Psoas muscle (tissue), 8 donors: Measurements from ENCODE around the gene PHF20. TPM values are rescaled to one million over a fixed set of nuclear protein-coding genes. Genes with fewer than 3 reads are reported as not detected.
"Not testable (repeated sequence)": the region's sequence is repeated elsewhere in the genome, so short reads cannot be mapped to it uniquely, and the experiment has no call there.

Experiments used
- ATAC-seq, 4 donors: fragments of 200-7000 bp; cut with Tn5 transposase; one replicate each; pipeline ENCODE4 v1.9.1; 2020; ENCODE audit warnings: moderate library complexity in 3 of 4, mild to moderate bottlenecking in 2 of 4
- DNase-seq, 2 donors: peaks; one replicate each; pipeline ENCODE4 v3.0.0-alpha.2; 2020
- H3K27ac ChIP-seq: fragments of 200-600 bp; one replicate; pipeline ENCODE4 v1.8.0; 2022
- H3K27me3 ChIP-seq, 3 donors: fragments of 200-600 bp in 1 of 3; one replicate each; pipeline versions ENCODE4 v1.6.1 to v1.8.0; 2013 to 2022; ENCODE audit warnings: low read length in 2 of 3, mild to moderate bottlenecking in 2 of 3, moderate library complexity in 1 of 3; ENCODE audit not compliant: insufficient read depth in 3 of 3
- H3K36me3 ChIP-seq, 2 donors: fragments of 200-600 bp in 1 of 2; one replicate each; pipeline versions ENCODE4 v1.6.1 to v1.8.0; 2013 to 2022; ENCODE audit warnings: low read depth in 1 of 2, mild to moderate bottlenecking in 1 of 2, moderate library complexity in 1 of 2; ENCODE audit not compliant: insufficient read depth in 1 of 2
- H3K4me1 ChIP-seq: fragments of 200-600 bp; one replicate; pipeline ENCODE4 v1.8.0; 2022
- H3K4me3 ChIP-seq: fragments of 200-600 bp; one replicate; pipeline ENCODE4 v1.8.0; 2022; ENCODE audit warnings: mild to moderate bottlenecking
- H3K9me3 ChIP-seq: fragments of 200-600 bp; one replicate; pipeline ENCODE4 v1.8.0; 2022
- WGBS, 3 donors: extraction: QIAGEN DNeasy Blood & Tissue Kit; methylation state at CpG; one replicate each; pipeline versions ENCODE4 v1.1.6 to v1.1.7; 2013; 5-methylcytosine and 5-hydroxymethylcytosine counted together
- intact Hi-C, 2 donors: fragments of 100-400 bp; cut with DNase I; formaldehyde crosslinking; loops; one replicate each; pipeline versions ENCODE4 v1.11.0 to v1.14.2; 2022
- polyA plus RNA-seq, 3 donors: library from polyadenylated mRNA; stranded (reverse); fragments of 200-250 nt; gene quantifications; one replicate each; pipeline ENCODE4 v1.2.3, GENCODE V29; 2013
- total RNA-seq, 4 donors: library from RNA; stranded (reverse); fragmentation: NEBNext Ultra II Directional in 2 of 4; extraction: Animal tissue kit (Norgen Biotek cat#: 25700) in 2 of 4; gene quantifications; one replicate each; pipeline versions ENCODE4 v1.2.1 to v1.2.4, GENCODE V29; 2021 to 2023
- TF ChIP-seq, protein P1 (sequence below): fragments of 200-600 bp; IDR thresholded peaks from one replicate; pipeline ENCODE4 v1.8.0; 2022; ENCODE audit warnings: antibody characterized with exemption
- donor health status: healthy with polysubstance abuse.
- donor health status: DM: no; HTN: no; CAD: no; lungs with moderate emphysema.
- donor health status: Bipolar disorder and iron deficiency.
- donor health status: healthy.
- donor health status: DM: yes; HTN: yes; CAD: no.
- donor health status: DM: no; HTN: no; CAD: no.
- donor health status: DM: no; HTN: no; CAD: no.
- donor health status: DM: yes; HTN: yes; CAD: no.

The PHF20 gene
- total and polyA plus RNA-seq, 7 donors = 32.1 to 97.9 (median 58.6) TPM

DNA sequence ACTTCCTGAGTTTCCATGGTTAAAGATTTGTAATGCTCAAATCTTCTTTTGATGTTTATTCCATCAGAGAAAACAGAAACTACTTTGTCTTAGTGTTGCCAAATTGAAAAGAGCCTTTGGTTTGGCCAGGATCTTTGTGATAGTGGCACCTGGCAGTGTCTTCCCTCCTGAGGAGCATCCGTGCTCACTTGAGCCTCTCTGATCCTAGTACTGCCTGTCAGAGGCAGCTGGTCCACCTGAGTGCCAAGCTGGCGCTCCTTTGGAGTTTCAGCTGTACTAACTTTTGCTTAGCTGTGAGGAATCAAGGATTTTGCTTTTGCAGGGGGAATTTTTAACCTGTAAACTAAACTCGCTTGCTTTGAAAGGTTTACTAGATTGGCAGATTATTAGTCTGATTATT is 121.1 kb downstream of the PHF20 start:
- H3K27me3 ChIP-seq = no peaks in the 10 kb centered on the region
- WGBS, 3 donors = 66 to 88% (median 69%) methylated on average over 3 of the region's 3 CpGs
- DNase-seq (no peak), ATAC-seq (no peak)
- no peaks in the 10 kb centered on the region for H3K9me3 ChIP-seq
- peaks cover 11% of the 10 kb centered on the region for H3K4me1 ChIP-seq
- H3K36me3 ChIP-seq = peaks cover 0 to 2% of the 10 kb centered on the region in 2 donors
- TF ChIP-seq, protein P1, sequence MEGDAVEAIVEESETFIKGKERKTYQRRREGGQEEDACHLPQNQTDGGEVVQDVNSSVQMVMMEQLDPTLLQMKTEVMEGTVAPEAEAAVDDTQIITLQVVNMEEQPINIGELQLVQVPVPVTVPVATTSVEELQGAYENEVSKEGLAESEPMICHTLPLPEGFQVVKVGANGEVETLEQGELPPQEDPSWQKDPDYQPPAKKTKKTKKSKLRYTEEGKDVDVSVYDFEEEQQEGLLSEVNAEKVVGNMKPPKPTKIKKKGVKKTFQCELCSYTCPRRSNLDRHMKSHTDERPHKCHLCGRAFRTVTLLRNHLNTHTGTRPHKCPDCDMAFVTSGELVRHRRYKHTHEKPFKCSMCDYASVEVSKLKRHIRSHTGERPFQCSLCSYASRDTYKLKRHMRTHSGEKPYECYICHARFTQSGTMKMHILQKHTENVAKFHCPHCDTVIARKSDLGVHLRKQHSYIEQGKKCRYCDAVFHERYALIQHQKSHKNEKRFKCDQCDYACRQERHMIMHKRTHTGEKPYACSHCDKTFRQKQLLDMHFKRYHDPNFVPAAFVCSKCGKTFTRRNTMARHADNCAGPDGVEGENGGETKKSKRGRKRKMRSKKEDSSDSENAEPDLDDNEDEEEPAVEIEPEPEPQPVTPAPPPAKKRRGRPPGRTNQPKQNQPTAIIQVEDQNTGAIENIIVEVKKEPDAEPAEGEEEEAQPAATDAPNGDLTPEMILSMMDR = no peak
- H3K4me3 ChIP-seq = no peak overlapping the region
- intact Hi-C loops = no loop called here
- H3K27ac ChIP-seq = no peak overlapping the region

GRCh38 chr20:35893942-35894341 is 122.1 kb downstream of the PHF20 start:
- Histone ChIP-seq H3K36me3 (peaks cover 0 to 2% of the 10 kb centered on the region in 2 donors), H3K27me3 (no peaks in the 10 kb centered on the region), H3K4me3 (no peak overlapping the region), H3K9me3 (no peaks in the 10 kb centered on the region), H3K27ac (no peak overlapping the region), H3K4me1 (peaks cover 11% of the 10 kb centered on the region)
- no peak for DNase-seq
- WGBS, 3 donors = 62 to 89% (median 70%) methylated on average over 3 of the region's 3 CpGs
- intact Hi-C loops = no loop called here
- TF ChIP-seq, protein P1 = no peak
- ATAC-seq = no peak

DNA sequence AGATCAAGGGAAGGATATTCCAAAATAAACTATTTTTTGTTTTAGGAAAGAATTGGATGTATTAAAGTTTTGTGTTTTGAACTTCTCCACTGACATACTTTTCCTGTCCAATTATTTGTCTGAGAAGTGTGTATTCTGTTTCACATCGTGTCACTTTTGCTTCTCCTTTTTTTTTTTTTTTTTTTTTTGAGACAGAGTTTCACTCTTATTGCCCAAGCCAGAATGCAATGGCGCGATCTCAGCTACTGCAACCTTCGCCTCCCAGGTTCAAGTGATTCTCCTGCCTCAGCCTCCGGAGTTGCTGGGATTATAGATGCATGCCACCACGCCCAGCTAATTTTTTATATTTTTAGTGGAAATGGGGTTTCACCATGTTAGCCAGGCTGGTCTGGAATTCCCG is 123.7 kb downstream of the PHF20 start:
- peaks cover 11% of the 10 kb centered on the region for H3K4me1 ChIP-seq
- WGBS, 3 donors = 81 to 87% (median 86%) methylated on average over 7 of the region's 7 CpGs
- ATAC-seq, DNase-seq, H3K9me3 ChIP-seq, H3K27me3 ChIP-seq, intact Hi-C loops, H3K4me3 ChIP-seq, H3K27ac ChIP-seq, H3K36me3 ChIP-seq: not testable (repeated sequence)

DNA sequence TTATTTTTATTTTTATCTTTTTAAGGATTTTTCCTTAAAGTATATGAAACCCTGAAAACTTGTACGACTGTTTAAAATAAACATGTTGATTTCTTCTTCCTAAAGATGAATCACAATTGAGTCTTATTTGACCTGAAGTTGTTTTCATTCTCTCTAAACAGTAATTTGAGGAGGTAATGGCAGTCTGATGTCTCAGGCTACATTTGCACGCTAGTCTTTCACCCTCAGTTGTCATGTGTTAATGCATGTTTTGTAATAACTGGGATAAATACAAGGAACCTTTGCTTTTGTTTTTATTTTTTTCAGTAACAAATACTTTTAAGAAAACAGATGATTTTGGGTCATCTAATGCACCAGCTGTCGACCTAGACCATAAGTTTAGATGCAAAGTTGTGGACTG is 127.2 kb downstream of the PHF20 start:
- peaks cover 2 to 8% of the 10 kb centered on the region in 2 donors for H3K36me3 ChIP-seq
- no peaks in the 10 kb centered on the region for H3K9me3 ChIP-seq
- H3K4me3 ChIP-seq = no peak overlapping the region
- 71 to 89% (median 75%) methylated on average over 3 of the region's 3 CpGs for WGBS, 3 donors
- H3K27me3 ChIP-seq = no peaks in the 10 kb centered on the region
- H3K4me1 ChIP-seq = peaks cover 13% of the 10 kb centered on the region
- ATAC-seq (no peak), DNase-seq (no peak)
- no peak overlapping the region for H3K27ac ChIP-seq
- intact Hi-C loops = no loop called here
- TF ChIP-seq, protein P1 = no peak

DNA sequence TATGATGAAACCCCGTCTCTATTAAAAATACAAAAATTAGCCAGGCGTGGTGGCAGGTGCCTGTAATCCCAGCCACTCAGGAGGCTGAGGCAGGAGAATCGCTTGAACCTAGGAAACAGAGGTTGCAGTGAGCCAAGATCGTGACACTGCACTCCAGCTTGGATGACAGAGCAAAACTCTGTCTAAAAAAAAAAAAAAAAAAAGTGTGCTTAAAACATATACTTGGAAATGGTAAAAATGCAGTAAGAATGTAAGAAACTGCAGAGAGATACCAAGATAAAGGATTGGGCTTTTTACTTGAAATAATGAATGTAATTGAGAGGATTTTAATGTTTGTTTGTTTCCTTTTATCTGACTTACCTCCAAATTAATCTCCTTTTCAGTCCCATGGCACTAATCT is 129.4 kb downstream of the PHF20 start:
- not testable (repeated sequence) for ATAC-seq, H3K27ac ChIP-seq, DNase-seq, H3K4me3 ChIP-seq, H3K36me3 ChIP-seq, H3K9me3 ChIP-seq, H3K27me3 ChIP-seq
- H3K4me1 ChIP-seq = peaks cover 13% of the 10 kb centered on the region
- intact Hi-C loops = loop anchor here in 1 of 2 donors (10.0 kb wide), 1 partner anchor 306 kb away; no protein-coding TSS in a partner anchor
- 86 to 97% (median 88%) methylated on average over 4 of the region's 4 CpGs for WGBS, 3 donors
